HEK293T (cell line): ENCODE data around the gene KCTD11.

Source experiments
- ELF4 ChIP-seq: fragments of 450-650 bp; IDR thresholded peaks from 2 replicates; pipeline ENCODE4 v1.6.1; 2017; ENCODE audit warnings: antibody characterized with exemption
- SP1 ChIP-seq: fragments of 450-650 bp; IDR thresholded peaks from 2 replicates; pipeline ENCODE4 v1.6.1; 2017
- TARDBP ChIP-seq: fragments of 450-650 bp; IDR thresholded peaks from 2 replicates; pipeline ENCODE4 v1.6.1; 2016
- ZNF384 ChIP-seq: fragments of 450-650 bp; IDR thresholded peaks from 2 replicates; pipeline ENCODE4 v1.6.1; 2016

GRCh38 chr17:7403727-7403976, 51.7 kb downstream of the KCTD11 start:
- no peak for TF ChIP-seq ZNF384
- no peak for TF ChIP-seq TARDBP
- no peak for TF ChIP-seq SP1
- TF ChIP-seq ELF4 = no peak
